Measurements from ENCODE around the gene CABLES1. TPM values are rescaled to one million over a fixed set of nuclear protein-coding genes. Genes with fewer than 3 reads are reported as not detected.

CABLES1 gene
- total and polyA plus RNA-seq, 2 of the 4 experiments (the other 2 are of a cell fraction), result 4.7 to 5.7 TPM

GRCh38 chr18:23225503-23225902 is 90.2 kb downstream of the CABLES1 start:
- H2BK120ac ChIP-seq (ENCODE audit: low read depth, low read length), result peak overlapping the region; percentile 69
- H2AK9ac ChIP-seq (replicated peaks; ENCODE audit: low read depth, low read length, poor library complexity), result no peak overlapping the region
- H3K56ac ChIP-seq (ENCODE audit: extremely low read depth, insufficient read depth, low read length), result no peak overlapping the region; the same call in 1 of the 2 replicates
- H4K91ac ChIP-seq (ENCODE audit: insufficient read depth, low read depth, low read length), result peak overlapping the region; percentile 40; the same call in 1 of the 2 replicates
- H3K23ac ChIP-seq (ENCODE audit: low read depth, low read length), result no peak overlapping the region
- no CpG with 5 or more reads among the region's 2 CpGs for WGBS, 2 experiments (ENCODE audit: extremely low coverage in 2 of 2, insufficient read length in 1 of 2)
- no TSS peak for BruUV-seq (replicated peaks)
- peak overlapping the region; percentile 95 for H2BK5ac ChIP-seq (ENCODE audit: low read depth, low read length, poor library complexity, severe bottlenecking)
- H2AK5ac ChIP-seq (ENCODE audit: low read depth, low read length), result no peak overlapping the region
- peak overlapping the region; percentile 73 for H3K4me2 ChIP-seq (ENCODE audit: low read depth, low read length)
- H3K9me1 ChIP-seq (ENCODE audit: insufficient read depth, low read length), result peaks cover 13% of the 10 kb centered on the region
- peaks cover 11% of the 10 kb centered on the region; the same call in 1 of the 2 replicates for H4K20me1 ChIP-seq (ENCODE audit: insufficient read depth, low read length)
- in situ Hi-C loops (cut with MboI; ENCODE audit: low sequenced_read_pairs), result no loop called here
- H3K14ac ChIP-seq (replicated peaks; ENCODE audit: low read depth, low read length), result peak overlapping the region; percentile 49; the same call in 1 of the 2 replicates
- peak; percentile 77 for ATAC-seq (ENCODE audit: low read depth)
- peak overlapping the region in 1 of 2 experiments; percentile 68; a peak in 2 of 4 replicates for H4K8ac ChIP-seq (ENCODE audit: low read depth in 2 of 2, low read length in 2 of 2)
- intact Hi-C loops (cut with micrococcal nuclease), result loop anchor here (1.0 to 5.0 kb wide), 4 partner anchors 77 to 193 kb away; partner anchors contain the start of gene CABLES1
- peak overlapping the region; percentile 27; the same call in 1 of the 2 replicates for H3K9ac ChIP-seq (ENCODE audit: low read depth, low read length)
- POLR2A ChIA-PET (ENCODE audit: unreplicated experiment), result interaction anchor here (0.8 kb wide), 1 partner anchor 94 kb away, joined by 4 read pairs; no protein-coding TSS in a partner anchor
- H2BK15ac ChIP-seq (ENCODE audit: low read depth, low read length), result no peak overlapping the region
- peak; percentile 97 for DNase-seq
- no peaks in the 10 kb centered on the region for H3K9me3 ChIP-seq (ENCODE audit: control insufficient read depth, insufficient read depth, low read length)
- CTCF ChIA-PET, result interaction anchor here (0.6 to 1.0 kb wide), 4 partner anchors 28 to 478 kb away, joined by 3 to 6 read pairs (median 4); no protein-coding TSS in a partner anchor
- dilution Hi-C loops (cut with HindIII; ENCODE audit: low sequenced_read_pairs, unreplicated experiment), result no loop called here
- H3K4me1 ChIP-seq (ENCODE audit: control insufficient read depth, insufficient read depth, low read length), result peaks cover 38% of the 10 kb centered on the region
- H3K79me1 ChIP-seq (ENCODE audit: low read depth in 1 of 2, low read length in 2 of 2), result peaks cover 0 to 24% of the 10 kb centered on the region in 2 experiments; a peak in 3 of 4 replicates
- no peak overlapping the region for H2AFZ ChIP-seq (replicated peaks; ENCODE audit: low read length, poor library complexity)
- TF ChIP-seq RAD21 (IDR thresholded peaks at IDR 0.05; ENCODE audit: low read length), result peak; percentile 7; the same call in 1 of the 2 replicates
- TF ChIP-seq SMC3 (IDR thresholded peaks at IDR 0.05; ENCODE audit: low read depth, low read length), result 0 out of 2 replicates have a peak, but pooled peaks have one; percentile 19
- peak; percentile 67 for TF ChIP-seq FOS (IDR thresholded peaks at IDR 0.05; ENCODE audit: low read depth, low read length)
- peak; percentile 59; the same call in 1 of the 2 replicates for TF ChIP-seq CEBPB (IDR thresholded peaks at IDR 0.05; ENCODE audit: low read depth, low read length)
- TF ChIP-seq USF2 (IDR thresholded peaks at IDR 0.05; ENCODE audit: low read depth, low read length), result no peak
- no peak for TF ChIP-seq RCOR1 (IDR thresholded peaks at IDR 0.05; ENCODE audit: insufficient replicate concordance, low read length)
- peak; percentile 87 for TF ChIP-seq BHLHE40 (IDR thresholded peaks at IDR 0.05; ENCODE audit: low read depth, low read length)
- peaks cover 10% of the 10 kb centered on the region for H3K36me3 ChIP-seq (ENCODE audit: control insufficient read depth, insufficient read depth, low read length)
- peak overlapping the region; percentile 97 for H4K5ac ChIP-seq (ENCODE audit: low read depth, low read length)
- H3K18ac ChIP-seq (ENCODE audit: low read depth, low read length), result peak overlapping the region; percentile 96
- H3K4me3 ChIP-seq (ENCODE audit: insufficient read depth, low read depth, low read length), result no peak overlapping the region
- H3K27ac ChIP-seq (ENCODE audit: insufficient read depth, low read length), result peak overlapping the region; percentile 99
- peak overlapping the region; percentile 62 for H3K4ac ChIP-seq (ENCODE audit: low read depth, low read length)
- H2BK20ac ChIP-seq (ENCODE audit: low read depth, low read length), result peak overlapping the region; percentile 60
- no peaks in the 10 kb centered on the region for H3K27me3 ChIP-seq (ENCODE audit: control insufficient read depth, insufficient read depth, low read length)
